HEK293 (cell line): ENCODE measurements around the gene PLCB3.

Experiments used
- BCL11A ChIP-seq: fragments of 450-650 bp; formaldehyde crosslinking; IDR thresholded peaks from 2 replicates; pipeline ENCODE4 v1.5.1; 2016; ENCODE audit warnings: low read depth, missing biosample characterization, missing genetic modification characterization
- EGR2 ChIP-seq: fragments of 450-650 bp; formaldehyde crosslinking; IDR thresholded peaks from 2 replicates; pipeline ENCODE4 v1.5.1; 2016; ENCODE audit warnings: low read depth, missing biosample characterization, missing genetic modification characterization
- KLF16 ChIP-seq: fragments of 450-650 bp; formaldehyde crosslinking; IDR thresholded peaks from 2 replicates; pipeline ENCODE4 v1.5.1; 2017; ENCODE audit warnings: missing biosample characterization, missing genetic modification characterization
- KLF9 ChIP-seq: fragments of 450-650 bp; formaldehyde crosslinking; IDR thresholded peaks from 2 replicates; pipeline ENCODE4 v1.5.1; 2016; ENCODE audit warnings: missing biosample characterization, missing genetic modification characterization, low read depth
- SP3 ChIP-seq: fragments of 450-650 bp; formaldehyde crosslinking; IDR thresholded peaks from 2 replicates; pipeline ENCODE4 v1.5.1; 2016; ENCODE audit warnings: missing biosample characterization, missing genetic modification characterization
- WT1 ChIP-seq: fragments of 450-650 bp; formaldehyde crosslinking; IDR thresholded peaks from 2 replicates; pipeline ENCODE4 v1.5.1; 2016; ENCODE audit warnings: missing biosample characterization, missing genetic modification characterization
- ZBTB21 ChIP-seq: fragments of 450-650 bp; formaldehyde crosslinking; IDR thresholded peaks from 2 replicates; pipeline ENCODE4 v1.5.1; 2017; ENCODE audit warnings: missing biosample characterization, missing genetic modification characterization
- ZNF114 ChIP-seq: fragments of 450-650 bp; formaldehyde crosslinking; IDR thresholded peaks from 2 replicates; pipeline ENCODE4 v1.5.0; 2017; ENCODE audit warnings: missing biosample characterization, missing genetic modification characterization
- ZNF138 ChIP-seq: fragments of 450-650 bp; formaldehyde crosslinking; IDR thresholded peaks from 2 replicates; pipeline ENCODE4 v1.5.1; 2016; ENCODE audit warnings: missing biosample characterization, missing genetic modification characterization, borderline replicate concordance
- ZNF140 ChIP-seq: fragments of 450-650 bp; formaldehyde crosslinking; IDR thresholded peaks from 2 replicates; pipeline ENCODE4 v1.5.1; 2016; ENCODE audit warnings: missing biosample characterization, missing genetic modification characterization
- ZNF155 ChIP-seq: fragments of 450-650 bp; formaldehyde crosslinking; IDR thresholded peaks from 2 replicates; pipeline ENCODE4 v1.5.1; 2016; ENCODE audit warnings: missing biosample characterization, missing genetic modification characterization
- ZNF175 ChIP-seq: fragments of 450-650 bp; formaldehyde crosslinking; IDR thresholded peaks from 2 replicates; pipeline ENCODE4 v1.5.1; 2016; ENCODE audit warnings: missing biosample characterization, missing genetic modification characterization
- ZNF366 ChIP-seq: fragments of 450-650 bp; formaldehyde crosslinking; conservative IDR thresholded peaks from 2 replicates; pipeline ENCODE4 v1.5.1; 2016; ENCODE audit warnings: missing biosample characterization, missing genetic modification characterization
- ZNF48 ChIP-seq: fragments of 450-650 bp; formaldehyde crosslinking; IDR thresholded peaks from 2 replicates; pipeline ENCODE4 v1.5.1; 2016; ENCODE audit warnings: missing biosample characterization, missing genetic modification characterization
- ZNF514 ChIP-seq: fragments of 450-650 bp; formaldehyde crosslinking; IDR thresholded peaks from 2 replicates; pipeline ENCODE4 v1.5.1; 2016; ENCODE audit warnings: missing biosample characterization, missing genetic modification characterization
- ZNF548 ChIP-seq: fragments of 450-650 bp; formaldehyde crosslinking; IDR thresholded peaks from 2 replicates; pipeline ENCODE4 v1.5.1; 2016; ENCODE audit warnings: missing biosample characterization, missing genetic modification characterization
- ZNF610 ChIP-seq: fragments of 450-650 bp; formaldehyde crosslinking; IDR thresholded peaks from 2 replicates; pipeline ENCODE4 v1.5.1; 2016; ENCODE audit warnings: missing biosample characterization, missing genetic modification characterization, borderline replicate concordance
- ZNF626 ChIP-seq: fragments of 450-650 bp; sonication (Bioruptor Pico); formaldehyde crosslinking; IDR thresholded peaks from 2 replicates; pipeline ENCODE4 v1.5.1; 2018; ENCODE audit warnings: missing biosample characterization, missing genetic modification characterization, inconsistent platforms
- ZNF777 ChIP-seq: fragments of 450-650 bp; formaldehyde crosslinking; IDR thresholded peaks from 2 replicates; pipeline ENCODE4 v1.5.1; 2017; ENCODE audit warnings: missing biosample characterization, missing genetic modification characterization, borderline replicate concordance
- ZNF830 ChIP-seq: fragments of 450-650 bp; IDR thresholded peaks from 2 replicates; pipeline ENCODE4 v1.5.0; 2018; ENCODE audit warnings: missing biosample characterization, missing genetic modification characterization, low read depth, mild to moderate bottlenecking, moderate library complexity
- TF ChIP-seq, protein P1 (sequence below): fragments of 450-650 bp; formaldehyde crosslinking; IDR thresholded peaks from 2 replicates; pipeline ENCODE4 v1.5.1; 2016; ENCODE audit warnings: missing biosample characterization, missing genetic modification characterization
- TF ChIP-seq, protein P2 (sequence below): fragments of 450-650 bp; formaldehyde crosslinking; IDR thresholded peaks from 2 replicates; pipeline ENCODE4 v1.5.1; 2017; ENCODE audit warnings: missing biosample characterization, missing genetic modification characterization
- TF ChIP-seq, protein P3 (sequence below): fragments of 450-650 bp; formaldehyde crosslinking; IDR thresholded peaks from 2 replicates; pipeline ENCODE4 v1.5.1; 2016; ENCODE audit warnings: missing biosample characterization, missing genetic modification characterization, borderline replicate concordance
- TF ChIP-seq, protein P4 (sequence below): sonication (generic); formaldehyde crosslinking; IDR thresholded peaks from 2 replicates; pipeline ENCODE4 v1.8.1; 2022; ENCODE audit warnings: mild to moderate bottlenecking, moderate library complexity, missing genetic modification reagents
- TF ChIP-seq, protein P5 (sequence below): fragments of 450-650 bp; formaldehyde crosslinking; IDR thresholded peaks from 2 replicates; pipeline ENCODE4 v1.5.1; 2016; ENCODE audit warnings: missing biosample characterization, missing genetic modification characterization
- TF ChIP-seq, protein P6 (sequence below): fragments of 450-650 bp; formaldehyde crosslinking; IDR thresholded peaks from 2 replicates; pipeline ENCODE4 v1.5.1; 2017; ENCODE audit warnings: missing biosample characterization, mild to moderate bottlenecking, missing genetic modification characterization, moderate library complexity

The PLCB3 gene

DNA sequence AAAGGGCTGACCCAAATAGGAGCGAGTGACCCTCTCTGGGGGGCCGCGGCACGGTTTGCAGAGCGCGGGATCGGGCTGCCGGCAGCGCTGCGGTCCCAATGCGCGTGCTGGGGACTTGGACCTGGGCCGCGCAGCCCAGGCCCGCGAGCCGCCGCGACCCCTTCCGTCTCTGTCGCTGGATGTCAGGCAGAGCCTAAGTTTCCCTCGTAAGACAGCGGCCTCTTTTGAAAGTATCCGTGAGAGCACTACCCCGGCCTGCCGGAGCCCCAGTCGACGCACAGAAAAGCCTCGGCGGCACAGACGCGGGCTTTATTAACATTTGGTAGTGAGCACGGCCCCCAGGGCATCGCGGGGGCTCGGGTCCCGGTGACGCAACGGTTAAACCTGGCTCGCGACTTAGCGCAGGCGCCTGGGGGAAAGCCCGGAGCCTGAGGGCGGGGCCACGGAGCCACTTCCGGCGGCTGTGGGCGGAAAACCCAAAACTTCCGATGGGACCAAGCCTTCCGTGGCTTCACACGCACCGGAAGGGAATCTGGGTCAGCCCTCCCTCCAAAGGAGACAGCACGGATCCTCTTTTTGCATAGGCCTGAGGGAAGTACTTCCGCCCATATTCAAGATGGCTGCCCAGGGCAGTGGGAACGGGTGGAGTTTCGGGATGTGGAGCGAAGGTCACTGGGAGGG, 18.4 kb downstream of the PLCB3 start (continued):
- TF ChIP-seq ZNF830: no peak
- no peak for TF ChIP-seq ZNF140 (tag by site-specific recombination)
- TF ChIP-seq ZNF548 (tag by site-specific recombination): no peak
- no peak for TF ChIP-seq BCL11A (tag by site-specific recombination)
- TF ChIP-seq EGR2 (tag by site-specific recombination): peak; percentile 60; the same call in 1 of the 2 replicates
- TF ChIP-seq KLF16: peak; percentile 84
- no peak for TF ChIP-seq ZNF626
- TF ChIP-seq ZNF114 (tag by site-specific recombination): no peak
- TF ChIP-seq ZNF610: no peak
- TF ChIP-seq, protein P1, sequence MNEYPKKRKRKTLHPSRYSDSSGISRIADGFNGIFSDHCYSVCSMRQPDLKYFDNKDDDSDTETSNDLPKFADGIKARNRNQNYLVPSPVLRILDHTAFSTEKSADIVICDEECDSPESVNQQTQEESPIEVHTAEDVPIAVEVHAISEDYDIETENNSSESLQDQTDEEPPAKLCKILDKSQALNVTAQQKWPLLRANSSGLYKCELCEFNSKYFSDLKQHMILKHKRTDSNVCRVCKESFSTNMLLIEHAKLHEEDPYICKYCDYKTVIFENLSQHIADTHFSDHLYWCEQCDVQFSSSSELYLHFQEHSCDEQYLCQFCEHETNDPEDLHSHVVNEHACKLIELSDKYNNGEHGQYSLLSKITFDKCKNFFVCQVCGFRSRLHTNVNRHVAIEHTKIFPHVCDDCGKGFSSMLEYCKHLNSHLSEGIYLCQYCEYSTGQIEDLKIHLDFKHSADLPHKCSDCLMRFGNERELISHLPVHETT (tag by site-specific recombination): peak; percentile 45; the same call in 1 of the 2 replicates
- TF ChIP-seq, protein P2, sequence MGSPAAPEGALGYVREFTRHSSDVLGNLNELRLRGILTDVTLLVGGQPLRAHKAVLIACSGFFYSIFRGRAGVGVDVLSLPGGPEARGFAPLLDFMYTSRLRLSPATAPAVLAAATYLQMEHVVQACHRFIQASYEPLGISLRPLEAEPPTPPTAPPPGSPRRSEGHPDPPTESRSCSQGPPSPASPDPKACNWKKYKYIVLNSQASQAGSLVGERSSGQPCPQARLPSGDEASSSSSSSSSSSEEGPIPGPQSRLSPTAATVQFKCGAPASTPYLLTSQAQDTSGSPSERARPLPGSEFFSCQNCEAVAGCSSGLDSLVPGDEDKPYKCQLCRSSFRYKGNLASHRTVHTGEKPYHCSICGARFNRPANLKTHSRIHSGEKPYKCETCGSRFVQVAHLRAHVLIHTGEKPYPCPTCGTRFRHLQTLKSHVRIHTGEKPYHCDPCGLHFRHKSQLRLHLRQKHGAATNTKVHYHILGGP: no peak
- TF ChIP-seq, protein P3, sequence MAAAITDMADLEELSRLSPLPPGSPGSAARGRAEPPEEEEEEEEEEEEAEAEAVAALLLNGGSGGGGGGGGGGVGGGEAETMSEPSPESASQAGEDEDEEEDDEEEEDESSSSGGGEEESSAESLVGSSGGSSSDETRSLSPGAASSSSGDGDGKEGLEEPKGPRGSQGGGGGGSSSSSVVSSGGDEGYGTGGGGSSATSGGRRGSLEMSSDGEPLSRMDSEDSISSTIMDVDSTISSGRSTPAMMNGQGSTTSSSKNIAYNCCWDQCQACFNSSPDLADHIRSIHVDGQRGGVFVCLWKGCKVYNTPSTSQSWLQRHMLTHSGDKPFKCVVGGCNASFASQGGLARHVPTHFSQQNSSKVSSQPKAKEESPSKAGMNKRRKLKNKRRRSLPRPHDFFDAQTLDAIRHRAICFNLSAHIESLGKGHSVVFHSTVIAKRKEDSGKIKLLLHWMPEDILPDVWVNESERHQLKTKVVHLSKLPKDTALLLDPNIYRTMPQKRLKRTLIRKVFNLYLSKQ: no peak
- TF ChIP-seq ZNF366 (tag by site-specific recombination): peak; percentile 18; the same call in 1 of the 2 replicates
- no peak for TF ChIP-seq ZNF514
- no peak for TF ChIP-seq ZNF155 (tag by site-specific recombination)
- TF ChIP-seq ZNF48 (tag by site-specific recombination): no peak
- no peak for TF ChIP-seq ZNF777 (tag by site-specific recombination)
- TF ChIP-seq, protein P4, sequence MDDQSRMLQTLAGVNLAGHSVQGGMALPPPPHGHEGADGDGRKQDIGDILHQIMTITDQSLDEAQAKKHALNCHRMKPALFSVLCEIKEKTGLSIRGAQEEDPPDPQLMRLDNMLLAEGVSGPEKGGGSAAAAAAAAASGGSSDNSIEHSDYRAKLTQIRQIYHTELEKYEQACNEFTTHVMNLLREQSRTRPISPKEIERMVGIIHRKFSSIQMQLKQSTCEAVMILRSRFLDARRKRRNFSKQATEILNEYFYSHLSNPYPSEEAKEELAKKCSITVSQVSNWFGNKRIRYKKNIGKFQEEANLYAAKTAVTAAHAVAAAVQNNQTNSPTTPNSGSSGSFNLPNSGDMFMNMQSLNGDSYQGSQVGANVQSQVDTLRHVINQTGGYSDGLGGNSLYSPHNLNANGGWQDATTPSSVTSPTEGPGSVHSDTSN (CRISPR knock-in tag): 0 out of 2 replicates have a peak, but pooled peaks have one; percentile 34
- no peak for TF ChIP-seq ZNF138
- TF ChIP-seq SP3 (tag by site-specific recombination): peak; percentile 100
- TF ChIP-seq, protein P5, sequence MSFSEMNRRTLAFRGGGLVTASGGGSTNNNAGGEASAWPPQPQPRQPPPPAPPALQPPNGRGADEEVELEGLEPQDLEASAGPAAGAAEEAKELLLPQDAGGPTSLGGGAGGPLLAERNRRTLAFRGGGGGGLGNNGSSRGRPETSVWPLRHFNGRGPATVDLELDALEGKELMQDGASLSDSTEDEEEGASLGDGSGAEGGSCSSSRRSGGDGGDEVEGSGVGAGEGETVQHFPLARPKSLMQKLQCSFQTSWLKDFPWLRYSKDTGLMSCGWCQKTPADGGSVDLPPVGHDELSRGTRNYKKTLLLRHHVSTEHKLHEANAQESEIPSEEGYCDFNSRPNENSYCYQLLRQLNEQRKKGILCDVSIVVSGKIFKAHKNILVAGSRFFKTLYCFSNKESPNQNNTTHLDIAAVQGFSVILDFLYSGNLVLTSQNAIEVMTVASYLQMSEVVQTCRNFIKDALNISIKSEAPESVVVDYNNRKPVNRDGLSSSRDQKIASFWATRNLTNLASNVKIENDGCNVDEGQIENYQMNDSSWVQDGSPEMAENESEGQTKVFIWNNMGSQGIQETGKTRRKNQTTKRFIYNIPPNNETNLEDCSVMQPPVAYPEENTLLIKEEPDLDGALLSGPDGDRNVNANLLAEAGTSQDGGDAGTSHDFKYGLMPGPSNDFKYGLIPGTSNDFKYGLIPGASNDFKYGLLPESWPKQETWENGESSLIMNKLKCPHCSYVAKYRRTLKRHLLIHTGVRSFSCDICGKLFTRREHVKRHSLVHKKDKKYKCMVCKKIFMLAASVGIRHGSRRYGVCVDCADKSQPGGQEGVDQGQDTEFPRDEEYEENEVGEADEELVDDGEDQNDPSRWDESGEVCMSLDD (tag by site-specific recombination): no peak
- TF ChIP-seq ZBTB21 (tag by site-specific recombination): no peak
- TF ChIP-seq, protein P6, sequence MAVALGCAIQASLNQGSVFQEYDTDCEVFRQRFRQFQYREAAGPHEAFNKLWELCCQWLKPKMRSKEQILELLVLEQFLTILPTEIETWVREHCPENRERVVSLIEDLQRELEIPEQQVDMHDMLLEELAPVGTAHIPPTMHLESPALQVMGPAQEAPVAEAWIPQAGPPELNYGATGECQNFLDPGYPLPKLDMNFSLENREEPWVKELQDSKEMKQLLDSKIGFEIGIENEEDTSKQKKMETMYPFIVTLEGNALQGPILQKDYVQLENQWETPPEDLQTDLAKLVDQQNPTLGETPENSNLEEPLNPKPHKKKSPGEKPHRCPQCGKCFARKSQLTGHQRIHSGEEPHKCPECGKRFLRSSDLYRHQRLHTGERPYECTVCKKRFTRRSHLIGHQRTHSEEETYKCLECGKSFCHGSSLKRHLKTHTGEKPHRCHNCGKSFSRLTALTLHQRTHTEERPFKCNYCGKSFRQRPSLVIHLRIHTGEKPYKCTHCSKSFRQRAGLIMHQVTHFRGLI (tag by site-specific recombination): no peak
- no peak for TF ChIP-seq WT1 (tag by site-specific recombination)
- TF ChIP-seq KLF9 (tag by site-specific recombination): peak; percentile 64
- no peak for TF ChIP-seq ZNF175 (tag by site-specific recombination)
